HEK293 (cell line): ENCODE measurements around the gene PIK3R1.

Source experiments
- CTCF ChIP-seq: fragments of 450-650 bp; formaldehyde crosslinking; IDR thresholded peaks from 2 replicates; pipeline ENCODE4 v1.5.1; 2016; ENCODE audit warnings: missing biosample characterization, missing genetic modification characterization
- REST ChIP-seq: fragments of 450-650 bp; formaldehyde crosslinking; IDR thresholded peaks from 2 replicates; pipeline ENCODE4 v1.5.1; 2016; ENCODE audit warnings: missing biosample characterization, missing genetic modification characterization
- SCRT1 ChIP-seq: fragments of 450-650 bp; formaldehyde crosslinking; IDR thresholded peaks from 2 replicates; pipeline ENCODE4 v1.5.1; 2016; ENCODE audit warnings: missing biosample characterization, missing genetic modification characterization, borderline replicate concordance
- ZBTB1 ChIP-seq: fragments of 450-650 bp; formaldehyde crosslinking; IDR thresholded peaks from 2 replicates; pipeline ENCODE4 v1.5.1; 2016; ENCODE audit warnings: missing biosample characterization, missing genetic modification characterization
- ZNF16 ChIP-seq: fragments of 450-650 bp; formaldehyde crosslinking; IDR thresholded peaks from 2 replicates; pipeline ENCODE4 v1.5.1; 2016; ENCODE audit warnings: low read depth, missing biosample characterization, missing genetic modification characterization
- ZNF274 ChIP-seq, 2 experiments: fragments of 200-500 bp in 1 of 2; fragments of 450-650 bp in 1 of 2; sonication (Bioruptor generic) in 1 of 2; formaldehyde crosslinking in 1 of 2; IDR thresholded peaks; 2 replicates each; pipeline versions ENCODE4 v1.5.1 to v1.6.1; 2014 to 2016; ENCODE audit warnings: borderline replicate concordance in 1 of 2, inconsistent platforms in 1 of 2, low read length in 1 of 2, missing biosample characterization in 1 of 2, missing genetic modification characterization in 1 of 2
- ZNF341 ChIP-seq: fragments of 450-650 bp; formaldehyde crosslinking; IDR thresholded peaks from 2 replicates; pipeline ENCODE4; 2016; ENCODE audit warnings: low read depth, missing biosample characterization, missing genetic modification characterization
- ZNF404 ChIP-seq: fragments of 450-650 bp; formaldehyde crosslinking; IDR thresholded peaks from 2 replicates; pipeline ENCODE4 v1.5.1; 2017; ENCODE audit warnings: missing biosample characterization, missing genetic modification characterization
- ZNF768 ChIP-seq: fragments of 450-650 bp; formaldehyde crosslinking; IDR thresholded peaks from 2 replicates; pipeline ENCODE4 v1.5.1; 2018; ENCODE audit warnings: missing biosample characterization, mild to moderate bottlenecking, missing genetic modification characterization

GRCh38 chr5:68313336-68313735, 97.8 kb downstream of the PIK3R1 start:
- TF ChIP-seq SCRT1 (tag by site-specific recombination), result no peak
- no peak for TF ChIP-seq CTCF (tag by site-specific recombination)
- TF ChIP-seq ZBTB1, result no peak
- no peak for TF ChIP-seq ZNF341 (tag by site-specific recombination)
- no peak for TF ChIP-seq REST (tag by site-specific recombination)
- no peak for TF ChIP-seq ZNF404 (tag by site-specific recombination)
- TF ChIP-seq ZNF274 (IDR thresholded peaks at IDR 0.05; ENCODE audit: low read length), result no peak
- no peak for TF ChIP-seq ZNF274 (tag by site-specific recombination; IDR thresholded peaks at IDR 0.05; ENCODE audit: borderline replicate concordance)
- TF ChIP-seq ZNF768 (tag by site-specific recombination), result no peak
- no peak for TF ChIP-seq ZNF16 (tag by site-specific recombination)
